ENCODE data around the gene HAPLN3.
"Not testable (repeated sequence)": the region's sequence is repeated elsewhere in the genome, so short reads cannot be mapped to it uniquely, and the experiment has no call there.

HAPLN3 gene, protein sequence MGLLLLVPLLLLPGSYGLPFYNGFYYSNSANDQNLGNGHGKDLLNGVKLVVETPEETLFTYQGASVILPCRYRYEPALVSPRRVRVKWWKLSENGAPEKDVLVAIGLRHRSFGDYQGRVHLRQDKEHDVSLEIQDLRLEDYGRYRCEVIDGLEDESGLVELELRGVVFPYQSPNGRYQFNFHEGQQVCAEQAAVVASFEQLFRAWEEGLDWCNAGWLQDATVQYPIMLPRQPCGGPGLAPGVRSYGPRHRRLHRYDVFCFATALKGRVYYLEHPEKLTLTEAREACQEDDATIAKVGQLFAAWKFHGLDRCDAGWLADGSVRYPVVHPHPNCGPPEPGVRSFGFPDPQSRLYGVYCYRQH

GRCh38 chr15:88894819-88895767 is at the start of gene HAPLN3:
Gene HAPLN3, minus strand, starts transcription at chr15:88895544. Its CDS starts 8,246 bp downstream, at chr15:88887298.
- DNase-seq: peak; percentile 71 to 79
- H3K27me3 Mint-ChIP-seq: no peaks in the 10 kb centered on the region
- ATAC-seq: peak; percentile 79
- peak within 1 kb of the TSS; percentile 84 to 90 for H3K4me3 Mint-ChIP-seq
- H3K4me1 Mint-ChIP-seq: peaks cover 56% of the 10 kb centered on the region
- no peaks in the 10 kb centered on the region for H3K9me3 Mint-ChIP-seq
- H3K27ac Mint-ChIP-seq: peak within 1 kb of the TSS; percentile 93 to 98

GRCh38 chr15:88940110-88940675 is 44.8 kb upstream of the HAPLN3 start:
- Mint-ChIP-seq H3K9me3 (no peaks in the 10 kb centered on the region), H3K27me3 (no peaks in the 10 kb centered on the region), H3K27ac (no peak overlapping the region), H3K4me1 (no peaks in the 10 kb centered on the region), H3K4me3 (no peak overlapping the region)
- ATAC-seq (no peak), DNase-seq (no peak)

GRCh38 chr15:88939486-88939806 is 44.1 kb upstream of the HAPLN3 start:
- no peaks in the 10 kb centered on the region for H3K9me3 Mint-ChIP-seq
- no peaks in the 10 kb centered on the region for H3K27me3 Mint-ChIP-seq
- no peak overlapping the region for H3K4me3 Mint-ChIP-seq
- H3K27ac Mint-ChIP-seq: peak overlapping the region in 1 of 2 donors; percentile 15
- H3K4me1 Mint-ChIP-seq: no peaks in the 10 kb centered on the region
- DNase-seq (no peak), ATAC-seq (no peak)

GRCh38 chr15:88938802-88939485 is 43.6 kb upstream of the HAPLN3 start:
- H3K4me3 Mint-ChIP-seq: no peak overlapping the region
- H3K9me3 Mint-ChIP-seq: no peaks in the 10 kb centered on the region
- peak overlapping the region; percentile 15 to 30 for H3K27ac Mint-ChIP-seq
- ATAC-seq: no peak
- DNase-seq: no peak
- no peaks in the 10 kb centered on the region for H3K27me3 Mint-ChIP-seq
- no peaks in the 10 kb centered on the region for H3K4me1 Mint-ChIP-seq

DNA sequence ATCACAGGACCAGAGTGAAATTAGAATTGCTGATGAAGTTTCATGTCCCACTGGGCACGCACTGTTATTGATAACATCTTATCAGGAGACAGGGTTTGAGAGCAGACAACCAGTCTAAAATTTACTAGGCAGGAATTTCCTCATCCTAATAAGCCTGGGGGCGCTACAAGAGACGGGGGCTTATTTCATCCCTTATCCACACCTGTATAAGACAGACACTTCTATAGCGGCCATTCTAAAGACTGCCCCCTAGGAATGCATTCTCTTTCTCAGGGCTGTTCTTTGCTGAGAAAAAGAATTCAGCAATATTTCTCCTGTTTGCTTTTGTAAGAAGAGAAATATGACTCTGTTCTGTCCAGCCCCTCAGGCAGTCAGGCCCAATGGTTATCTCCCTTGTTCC is 39.1 kb upstream of the HAPLN3 start:
- not testable (repeated sequence) for H3K27me3 Mint-ChIP-seq, ATAC-seq, H3K4me1 Mint-ChIP-seq, H3K27ac Mint-ChIP-seq, DNase-seq, H3K4me3 Mint-ChIP-seq, H3K9me3 Mint-ChIP-seq

- DNase-seq (no peak), ATAC-seq (no peak)
- no peak overlapping the region for H3K4me3 Mint-ChIP-seq
- no peaks in the 10 kb centered on the region for H3K9me3 Mint-ChIP-seq
- no peak overlapping the region for H3K27ac Mint-ChIP-seq
- no peaks in the 10 kb centered on the region for H3K4me1 Mint-ChIP-seq
- H3K27me3 Mint-ChIP-seq: no peaks in the 10 kb centered on the region
Measured at GRCh38 chr15:88932875-88933330, 37.6 kb upstream of the HAPLN3 start.

DNA sequence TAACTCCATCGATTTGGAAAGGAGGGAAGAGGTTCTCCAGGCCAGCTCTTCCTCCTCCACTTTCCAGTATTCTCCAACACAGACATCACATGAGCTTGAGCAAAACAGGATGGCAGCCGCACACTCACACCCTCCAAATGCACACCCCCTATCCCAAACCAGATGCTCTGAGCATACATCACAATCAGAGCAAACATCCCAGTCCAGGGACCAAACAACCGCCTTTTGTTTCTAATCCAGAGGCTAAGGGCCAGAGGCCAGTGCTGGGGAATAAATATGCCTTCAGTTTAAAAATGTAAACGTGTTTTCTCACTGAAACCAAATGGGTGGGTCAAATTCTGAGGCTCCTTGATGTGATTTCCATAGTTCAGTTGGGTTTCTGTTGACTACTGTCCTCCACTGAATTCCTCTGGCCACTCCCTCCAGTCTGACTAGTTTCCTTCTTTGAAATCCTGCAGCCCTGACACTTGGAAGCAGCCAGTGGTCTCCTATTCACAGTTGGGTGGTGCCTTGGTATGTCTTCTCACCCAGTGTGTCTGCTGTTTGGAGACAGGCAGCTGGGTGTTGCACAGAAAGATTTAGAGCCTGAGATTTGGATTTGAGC is 37.0 kb upstream of the HAPLN3 start:
- Mint-ChIP-seq H3K27me3 (no peaks in the 10 kb centered on the region), H3K4me3 (no peak overlapping the region), H3K4me1 (no peaks in the 10 kb centered on the region), H3K9me3 (no peaks in the 10 kb centered on the region), H3K27ac (no peak overlapping the region)
- no peak for ATAC-seq
- no peak for DNase-seq

- H3K27me3 Mint-ChIP-seq: no peaks in the 10 kb centered on the region
- ATAC-seq: no peak
- H3K27ac Mint-ChIP-seq: no peak overlapping the region
- no peak for DNase-seq
- H3K9me3 Mint-ChIP-seq: no peaks in the 10 kb centered on the region
- no peak overlapping the region for H3K4me3 Mint-ChIP-seq
- H3K4me1 Mint-ChIP-seq: no peaks in the 10 kb centered on the region
Measured at GRCh38 chr15:88930579-88930978, 35.2 kb upstream of the HAPLN3 start.

DNA sequence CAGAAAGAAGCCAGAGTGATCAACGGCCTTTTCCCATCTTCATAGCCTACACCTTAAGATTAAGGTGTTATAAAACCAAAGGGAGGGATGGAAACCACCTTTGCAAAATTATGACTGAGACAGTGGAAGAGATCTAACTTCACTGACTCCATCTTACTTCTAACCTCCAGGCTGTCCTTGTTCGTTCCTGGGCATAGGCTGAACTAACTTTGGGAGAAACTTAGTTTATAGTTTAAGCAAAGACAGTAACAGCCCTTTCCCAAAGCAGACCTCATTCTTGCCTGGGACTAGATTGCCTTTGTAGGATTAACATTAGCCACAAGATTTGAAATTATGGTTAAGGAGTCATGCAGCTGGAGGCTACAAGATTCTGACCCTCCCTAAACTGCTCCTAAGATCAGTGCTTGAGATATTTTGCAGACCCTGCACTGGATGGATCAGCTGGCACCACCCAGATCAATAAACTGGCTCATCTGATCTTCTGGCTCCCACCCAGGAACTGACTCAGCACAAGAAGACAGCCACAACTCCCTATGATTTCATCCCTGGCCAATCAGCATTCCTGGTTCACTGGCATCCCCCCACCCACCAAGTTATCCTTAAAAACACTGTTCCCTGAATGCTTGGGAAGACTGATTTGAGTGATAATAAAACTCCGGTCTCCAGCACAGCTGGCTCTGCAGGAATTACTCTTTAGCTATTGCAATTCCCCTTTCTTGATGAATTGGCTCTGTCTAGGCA is 34.2 kb upstream of the HAPLN3 start:
- not testable (repeated sequence) for H3K9me3 Mint-ChIP-seq, H3K4me1 Mint-ChIP-seq, DNase-seq, ATAC-seq, H3K27me3 Mint-ChIP-seq, H3K4me3 Mint-ChIP-seq, H3K27ac Mint-ChIP-seq

DNA sequence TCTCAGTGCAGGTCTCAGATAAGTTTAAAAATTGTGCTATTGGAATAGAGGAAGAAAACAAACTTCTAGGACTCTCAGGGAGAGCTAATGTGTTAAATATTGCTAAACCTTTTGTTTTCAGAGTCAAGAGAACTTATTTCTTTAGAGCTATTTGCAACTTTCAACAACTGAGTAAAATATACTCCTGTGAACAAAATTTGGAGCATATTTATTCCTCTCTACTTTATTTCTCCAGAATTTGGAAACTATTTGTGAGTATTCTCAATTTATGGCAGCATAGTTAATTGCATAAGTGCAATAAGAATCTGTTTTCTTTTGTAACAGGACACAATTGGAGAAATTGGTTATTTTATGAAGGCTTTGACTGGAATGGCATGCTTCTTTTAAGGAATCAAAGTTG is 32.8 kb upstream of the HAPLN3 start:
- not testable (repeated sequence) for H3K9me3 Mint-ChIP-seq, H3K4me1 Mint-ChIP-seq, H3K4me3 Mint-ChIP-seq, DNase-seq, ATAC-seq, H3K27ac Mint-ChIP-seq, H3K27me3 Mint-ChIP-seq

GRCh38 chr15:88925648-88926047 is 30.3 kb upstream of the HAPLN3 start:
- H3K4me1 Mint-ChIP-seq, DNase-seq, H3K4me3 Mint-ChIP-seq, H3K27ac Mint-ChIP-seq, ATAC-seq, H3K27me3 Mint-ChIP-seq, H3K9me3 Mint-ChIP-seq: not testable (repeated sequence)

GRCh38 chr15:88920892-88921435 is 25.6 kb upstream of the HAPLN3 start:
- peak; percentile 76 for ATAC-seq
- not testable (repeated sequence) for DNase-seq, H3K27me3 Mint-ChIP-seq, H3K9me3 Mint-ChIP-seq, H3K4me3 Mint-ChIP-seq, H3K27ac Mint-ChIP-seq
- peaks cover 17% of the 10 kb centered on the region for H3K4me1 Mint-ChIP-seq

DNA sequence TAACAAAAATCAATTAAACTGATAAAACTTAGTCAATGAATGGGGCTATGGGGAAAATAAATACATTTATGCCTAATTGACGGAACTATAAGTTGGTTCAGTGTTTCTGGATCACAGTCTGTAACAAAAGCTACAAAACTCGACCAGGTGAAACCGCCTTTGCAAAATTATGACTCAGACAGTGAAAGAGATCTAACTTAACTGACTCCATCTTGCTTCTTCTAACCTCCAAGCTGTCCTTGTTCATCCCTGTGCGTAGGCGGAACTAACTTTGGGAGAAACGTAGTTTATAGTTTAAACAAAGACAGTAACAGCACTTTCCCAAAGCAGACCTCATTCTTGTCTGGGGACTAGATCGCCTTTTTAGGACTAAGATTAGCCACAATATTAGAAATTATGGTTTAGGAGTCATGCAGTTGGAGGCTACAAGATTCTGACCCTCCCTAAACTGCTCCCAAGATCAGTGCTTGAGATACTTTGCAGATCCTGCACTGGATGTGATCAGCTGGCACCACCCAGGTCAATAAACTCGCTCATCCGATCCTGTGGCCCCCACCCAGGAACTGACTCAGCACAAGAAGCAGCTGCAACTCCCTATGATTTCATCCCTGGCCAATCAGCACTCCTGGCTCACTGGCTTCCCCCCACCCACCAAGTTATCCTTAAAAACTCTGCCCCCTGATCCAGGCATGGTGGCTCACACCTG is 25.0 kb upstream of the HAPLN3 start:
- no peak for DNase-seq
- Mint-ChIP-seq H3K4me1 (peaks cover 17% of the 10 kb centered on the region), H3K4me3 (no peak overlapping the region), H3K27ac (peak overlapping the region in 1 of 2 donors; percentile 72), H3K9me3 (no peaks in the 10 kb centered on the region), H3K27me3 (peaks cover 6% of the 10 kb centered on the region)
- no peak for ATAC-seq

- Mint-ChIP-seq H3K27ac (no peak overlapping the region), H3K4me3 (no peak overlapping the region), H3K27me3 (peaks cover 6% of the 10 kb centered on the region), H3K9me3 (no peaks in the 10 kb centered on the region), H3K4me1 (peaks cover 21% of the 10 kb centered on the region)
- DNase-seq (peak; percentile 30 to 71), ATAC-seq (peak; percentile 96)
Measured at GRCh38 chr15:88918738-88919137, 23.4 kb upstream of the HAPLN3 start.

All from stimulated activated naive CD8-positive, alpha-beta T cell treated with anti-CD3 and anti-CD28 coated beads, Interleukin-15, amount 100 ng/mL, for 72 hours (primary cell).